Measurements from ENCODE around the gene TRIM14. TPM values are rescaled to one million over a fixed set of nuclear protein-coding genes. Genes with fewer than 3 reads are reported as not detected.

TRIM14 gene
- total RNA-seq, 1 donor from 2014 or later, result 11.3 TPM

Other genes with a start within 250 kb of the TRIM14 start
- 22.9 and 31.3 TPM in 2 replicates for gene TRMO, start 196.7 kb downstream of the TRIM14 start, total RNA-seq
- gene HEMGN, start 181.1 kb downstream of the TRIM14 start, total RNA-seq, result not detected in 2 replicates
- 4.2 and 19.1 TPM in 2 replicates for gene ANP32B, start 135.9 kb downstream of the TRIM14 start, total RNA-seq
- 86.7 and 393 TPM in 2 replicates for gene NANS, start 62.5 kb downstream of the TRIM14 start, total RNA-seq
- gene CORO2A, start 73.4 kb upstream of the TRIM14 start, total RNA-seq, result 4.9 and 5.5 TPM in 2 replicates
- gene TBC1D2, start 136.4 kb upstream of the TRIM14 start, total RNA-seq, result 32.3 and 111 TPM in 2 replicates

Measured in renal cortical epithelial cell (primary cell).